Fibroblast of mammary gland (primary cell): Measurements from ENCODE around the gene DOCK1.

Experiments
- DNase-seq: peaks from one replicate; pipeline ENCODE4 v3.0.0-alpha.2; 2010; ENCODE audit warnings: low read depth
- H3K4me3 ChIP-seq: 2 replicates; pipeline ENCODE4 v1.5.1; 2011; ENCODE audit warnings: low read depth, mild to moderate bottlenecking, low read length, moderate library complexity; ENCODE audit not compliant: control insufficient read depth
- TF ChIP-seq, protein P1 (sequence below): conservative IDR thresholded peaks from 2 replicates; pipeline ENCODE4 v1.5.1; 2011; ENCODE audit warnings: low read depth, low read length, inconsistent platforms; ENCODE audit not compliant: control insufficient read depth, insufficient read depth

DOCK1 gene

GRCh38 chr10:127018298-127018650, 113.0 kb downstream of the DOCK1 start:
- no peak for DNase-seq
- TF ChIP-seq, protein P1, sequence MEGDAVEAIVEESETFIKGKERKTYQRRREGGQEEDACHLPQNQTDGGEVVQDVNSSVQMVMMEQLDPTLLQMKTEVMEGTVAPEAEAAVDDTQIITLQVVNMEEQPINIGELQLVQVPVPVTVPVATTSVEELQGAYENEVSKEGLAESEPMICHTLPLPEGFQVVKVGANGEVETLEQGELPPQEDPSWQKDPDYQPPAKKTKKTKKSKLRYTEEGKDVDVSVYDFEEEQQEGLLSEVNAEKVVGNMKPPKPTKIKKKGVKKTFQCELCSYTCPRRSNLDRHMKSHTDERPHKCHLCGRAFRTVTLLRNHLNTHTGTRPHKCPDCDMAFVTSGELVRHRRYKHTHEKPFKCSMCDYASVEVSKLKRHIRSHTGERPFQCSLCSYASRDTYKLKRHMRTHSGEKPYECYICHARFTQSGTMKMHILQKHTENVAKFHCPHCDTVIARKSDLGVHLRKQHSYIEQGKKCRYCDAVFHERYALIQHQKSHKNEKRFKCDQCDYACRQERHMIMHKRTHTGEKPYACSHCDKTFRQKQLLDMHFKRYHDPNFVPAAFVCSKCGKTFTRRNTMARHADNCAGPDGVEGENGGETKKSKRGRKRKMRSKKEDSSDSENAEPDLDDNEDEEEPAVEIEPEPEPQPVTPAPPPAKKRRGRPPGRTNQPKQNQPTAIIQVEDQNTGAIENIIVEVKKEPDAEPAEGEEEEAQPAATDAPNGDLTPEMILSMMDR: no peak
- H3K4me3 ChIP-seq: no peak overlapping the region

DNA sequence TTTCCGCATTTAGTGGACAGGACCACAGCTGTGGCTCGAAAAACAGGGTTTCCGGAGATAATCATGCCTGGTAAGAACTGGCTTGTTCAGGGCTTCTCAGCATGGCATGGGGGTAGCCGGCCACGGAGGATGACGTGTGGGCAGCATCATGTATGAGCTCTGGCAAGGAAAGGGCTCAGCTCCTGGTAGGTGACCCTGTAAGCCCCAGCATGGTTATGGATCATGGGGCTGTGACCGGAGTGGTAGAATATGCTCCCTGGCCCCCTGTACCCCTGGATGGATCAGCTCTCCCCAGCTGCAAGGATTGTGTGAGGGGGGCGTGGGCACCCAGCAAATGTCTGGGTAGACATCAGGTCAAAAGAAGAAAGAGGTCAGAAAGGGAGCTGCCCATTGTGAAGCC, 113.5 kb downstream of the DOCK1 start:
- no peak overlapping the region for H3K4me3 ChIP-seq
- TF ChIP-seq, protein P1: no peak
- DNase-seq: no peak

DNA sequence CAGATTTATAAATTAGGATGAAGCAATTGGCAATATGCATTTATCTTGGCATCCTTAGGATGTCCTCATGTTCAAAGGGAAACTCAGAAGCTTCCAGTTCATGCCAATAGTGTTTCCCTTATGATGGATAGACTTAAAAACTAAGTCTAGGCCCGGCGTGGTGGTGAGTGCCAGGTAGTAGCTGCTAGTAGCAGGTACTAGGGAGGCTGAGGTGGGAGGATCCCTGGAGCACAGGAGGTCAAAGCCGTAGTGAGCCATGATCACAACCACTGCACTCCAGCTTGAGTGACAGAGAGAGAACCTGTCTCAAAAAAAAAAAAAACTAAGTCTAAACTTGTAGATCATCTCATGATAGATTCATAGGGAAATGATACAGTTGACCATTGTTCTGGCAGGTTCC, 115.0 kb downstream of the DOCK1 start:
- TF ChIP-seq, protein P1: no peak
- no peak overlapping the region for H3K4me3 ChIP-seq
- DNase-seq: no peak

GRCh38 chr10:127021801-127022200, 116.6 kb downstream of the DOCK1 start:
- DNase-seq: no peak
- TF ChIP-seq, protein P1: no peak
- H3K4me3 ChIP-seq: no peak overlapping the region

DNA sequence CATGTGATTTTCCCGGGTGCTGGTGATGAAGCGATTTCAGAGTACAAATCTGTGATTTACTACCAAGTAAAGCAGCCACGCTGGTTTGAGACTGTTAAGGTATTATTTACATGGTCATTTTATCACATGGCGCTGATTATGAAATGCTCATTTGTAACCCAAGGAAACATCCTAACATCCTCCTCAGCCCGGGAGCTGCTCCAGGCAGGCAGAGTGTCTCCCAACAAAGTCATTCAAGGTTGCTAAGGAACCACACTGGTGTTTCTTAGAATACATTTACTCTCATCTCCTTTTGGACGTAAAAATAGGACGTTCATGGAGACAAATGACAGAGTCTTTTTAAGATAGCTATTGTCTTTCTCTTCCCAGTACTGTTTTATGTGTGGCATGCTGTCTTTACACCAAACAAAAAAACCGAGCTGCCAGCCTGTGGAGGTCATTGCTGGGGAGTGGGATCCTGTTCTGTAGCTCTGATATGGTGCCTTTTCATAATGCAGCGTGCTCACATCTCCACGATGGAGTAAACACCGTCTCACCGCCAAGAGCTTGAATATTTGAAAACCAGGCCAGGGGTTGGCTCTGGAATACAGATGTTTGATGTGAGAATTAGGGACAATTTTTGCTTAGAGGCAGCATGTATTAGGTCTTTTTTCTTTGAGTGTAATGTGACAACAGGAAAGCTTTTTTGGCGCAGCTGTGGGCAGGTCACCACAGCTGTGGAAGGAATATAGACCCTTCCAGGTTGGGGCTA, 119.6 kb downstream of the DOCK1 start:
- TF ChIP-seq, protein P1: no peak
- DNase-seq: peak; percentile 67

GRCh38 chr10:127027786-127028185, 122.6 kb downstream of the DOCK1 start:
- no peak overlapping the region for H3K4me3 ChIP-seq
- TF ChIP-seq, protein P1: no peak
- no peak for DNase-seq

More for the DNA sequence above, 119.6 kb downstream of the DOCK1 start:
- no peak overlapping the region for H3K4me3 ChIP-seq

DNA sequence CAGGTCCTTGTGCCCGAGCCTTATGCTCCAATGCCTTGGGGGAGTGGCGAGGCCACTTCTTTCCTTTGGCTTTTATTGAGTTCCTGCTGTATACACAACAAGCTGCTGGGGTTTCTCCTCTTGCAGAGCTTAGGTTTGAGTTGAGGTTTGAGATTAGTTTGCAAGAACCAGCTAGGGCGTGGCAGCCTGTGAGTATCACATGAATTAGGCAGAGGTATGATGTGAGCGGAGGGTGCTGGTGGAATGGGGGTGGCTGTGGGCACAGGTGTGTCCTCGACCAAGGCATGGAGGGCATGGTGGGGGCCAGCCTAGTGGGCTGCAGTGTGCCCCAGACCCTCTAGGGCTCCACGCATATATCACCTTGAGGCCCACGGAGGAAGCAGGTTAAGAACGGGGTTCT, 123.3 kb downstream of the DOCK1 start:
- no peak for DNase-seq
- TF ChIP-seq, protein P1: no peak
- no peak overlapping the region for H3K4me3 ChIP-seq
